HepG2 (cell line): ENCODE results near the gene KCTD19. TPM values are rescaled to one million over a fixed set of nuclear protein-coding genes. Genes with fewer than 3 reads are reported as not detected.

Source experiments
- AKAP8 ChIP-seq: sonication (generic); formaldehyde crosslinking; IDR thresholded peaks from 2 replicates; pipeline ENCODE4 v1.5.1; 2020; ENCODE audit warnings: mild to moderate bottlenecking, missing genetic modification reagents
- ASH2L ChIP-seq: fragments of 300-600, 200-600 bp; sonication (generic); IDR thresholded peaks from 2 replicates; pipeline ENCODE4 v1.7.0; 2017; ENCODE audit warnings: low read depth, mild to moderate bottlenecking, moderate library complexity, mixed read lengths, low read length; ENCODE audit not compliant: insufficient read length
- ETV5 ChIP-seq: IDR thresholded peaks from 2 replicates; pipeline ENCODE4 v1.6.1; 2018; ENCODE audit warnings: missing biosample characterization, missing genetic modification reagents, inconsistent platforms, borderline replicate concordance
- HNRNPK ChIP-seq: fragments of 200-400 bp; formaldehyde crosslinking; IDR thresholded peaks from 2 replicates; pipeline ENCODE4 v1.6.1; 2018; ENCODE audit warnings: low read length, low read depth, moderate library complexity, mild to moderate bottlenecking; ENCODE audit not compliant: poor library complexity, severe bottlenecking
- JARID2 ChIP-seq: sonication (generic); formaldehyde crosslinking; IDR thresholded peaks from 2 replicates; pipeline ENCODE4 v1.8.1; 2023; ENCODE audit warnings: missing genetic modification reagents, inconsistent platforms; ENCODE audit not compliant: insufficient replicate concordance
- MED8 ChIP-seq: sonication (generic); formaldehyde crosslinking; IDR thresholded peaks from 2 replicates; pipeline ENCODE4 v1.8.1; 2023; ENCODE audit warnings: mild to moderate bottlenecking, missing genetic modification reagents; ENCODE audit not compliant: insufficient replicate concordance
- MEIS2 ChIP-seq: sonication (generic); formaldehyde crosslinking; IDR thresholded peaks from 2 replicates; pipeline ENCODE4 v1.9.0; 2021; ENCODE audit warnings: mild to moderate bottlenecking, missing genetic modification reagents
- NFKBIZ ChIP-seq: IDR thresholded peaks from 2 replicates; pipeline ENCODE4 v1.6.1; 2018; ENCODE audit warnings: missing genetic modification reagents, missing compliant biosample characterization
- SOX13 ChIP-seq, 3 experiments: fragments of 450-650 bp in 1 of 3; sonication (generic) in 1 of 3; formaldehyde crosslinking in 1 of 3; IDR thresholded peaks in 2 of 3; conservative IDR thresholded peaks in 1 of 3; 2 replicates each; pipeline versions ENCODE4 v1.5.0 to v1.6.1; 2016 to 2020; ENCODE audit warnings: antibody characterized with exemption in 1 of 3, mild to moderate bottlenecking in 1 of 3, missing compliant biosample characterization in 1 of 3, missing genetic modification reagents in 1 of 3, moderate library complexity in 1 of 3
- SP140L ChIP-seq: sonication (generic); formaldehyde crosslinking; IDR thresholded peaks from 2 replicates; pipeline ENCODE4 v1.4.0; 2020; ENCODE audit warnings: missing genetic modification reagents, borderline replicate concordance
- TARDBP ChIP-seq: sonication (generic); formaldehyde crosslinking; IDR thresholded peaks from 2 replicates; pipeline ENCODE4 v1.8.0; 2022; ENCODE audit warnings: mild to moderate bottlenecking, missing genetic modification reagents
- TMF1 ChIP-seq: sonication (generic); formaldehyde crosslinking; IDR thresholded peaks from 2 replicates; pipeline ENCODE4 v1.8.1; 2022; ENCODE audit warnings: low read depth, missing genetic modification reagents
- TOPORS ChIP-seq: sonication (generic); formaldehyde crosslinking; IDR thresholded peaks from 2 replicates; pipeline ENCODE4 v1.8.0; 2023; ENCODE audit warnings: mild to moderate bottlenecking, missing genetic modification reagents
- ZBTB1 ChIP-seq: sonication (generic); formaldehyde crosslinking; IDR thresholded peaks from 2 replicates; pipeline ENCODE4 v1.4.0; 2020; ENCODE audit warnings: missing genetic modification reagents, borderline replicate concordance
- ZBTB25 ChIP-seq: IDR thresholded peaks from 2 replicates; pipeline ENCODE4 v1.6.1; 2018; ENCODE audit warnings: missing genetic modification reagents
- ZNF3 ChIP-seq: IDR thresholded peaks from 2 replicates; pipeline ENCODE4 v1.7.0; 2017; ENCODE audit warnings: inconsistent platforms
- ZNF776 ChIP-seq: sonication (generic); formaldehyde crosslinking; IDR thresholded peaks from 2 replicates; pipeline ENCODE4 v1.4.0; 2020; ENCODE audit warnings: mild to moderate bottlenecking, missing genetic modification reagents
- polyA plus RNA-seq, 8 experiments: library from polyadenylated mRNA; depleted of rRNA in 3 of 8; stranded (reverse) in 7 of 8; unstranded in 1 of 8; fragments of >200 nt; fragmentation: Illumina TruSeq in 4 of 8; extraction: Trizol in 4 of 8; gene quantifications; 2 replicates each; pipeline versions ENCODE4 v1.2.1 to v1.2.3, GENCODE V29; 2011 to 2016; ENCODE audit warnings: low read depth in 4 of 8, missing spikeins in 1 of 8, mixed read lengths in 1 of 8; ENCODE audit not compliant: insufficient read depth in 1 of 8
- total RNA-seq, 5 experiments: library from RNA; depleted of rRNA; stranded (reverse); fragments of >200 nt; fragmentation: Illumina TruSeq; extraction: Trizol; gene quantifications; 2 replicates each; pipeline ENCODE4 v1.2.3, GENCODE V29; 2016; ENCODE audit warnings: low read depth in 1 of 5
- TF ChIP-seq, protein P1 (sequence below): sonication (generic); formaldehyde crosslinking; IDR thresholded peaks from 2 replicates; pipeline ENCODE4; 2020; ENCODE audit warnings: missing genetic modification reagents, mild to moderate bottlenecking, borderline replicate concordance
- TF ChIP-seq, protein P2 (sequence below): sonication (generic); formaldehyde crosslinking; IDR thresholded peaks from 2 replicates; pipeline ENCODE4 v1.4.0; 2020; ENCODE audit warnings: mild to moderate bottlenecking, missing genetic modification reagents
- TF ChIP-seq, protein P3 (sequence below): sonication (generic); formaldehyde crosslinking; IDR thresholded peaks from 2 replicates; pipeline ENCODE4 v1.4.0; 2020; ENCODE audit warnings: missing genetic modification reagents, borderline replicate concordance

The KCTD19 gene
- total and polyA plus RNA-seq, 2 of the 13 experiments (the other 11 are each of a cell fraction or from before 2014, with no cell fraction given): not detected

GRCh38 chr16:67278773-67279295 is 47.7 kb downstream of the KCTD19 start (continued):
- TF ChIP-seq SP140L (CRISPR knock-in tag) (no peak), ETV5 (CRISPR knock-in tag) (peak; percentile 15; the same call in 1 of the 2 replicates), ZBTB1 (CRISPR knock-in tag) (no peak), TARDBP (CRISPR knock-in tag) (no peak; the same call in 1 of the 2 replicates), SOX13 (IDR thresholded peaks at IDR 0.05) (no peak), SOX13 (CRISPR knock-in tag; conservative IDR thresholded peaks at IDR 0.05 in 1 of 2, IDR thresholded peaks at IDR 0.05 in 1 of 2) (peak in 1 of 2 experiments; percentile 21; a peak in 1 of 4 replicates), TMF1 (no peak; the same call in 1 of the 2 replicates), AKAP8 (CRISPR knock-in tag) (no peak), ZNF3 (no peak), JARID2 (CRISPR knock-in tag) (peak; percentile 25), MED8 (no peak), NFKBIZ (CRISPR knock-in tag) (no peak), ZBTB25 (CRISPR knock-in tag) (no peak), ZNF776 (CRISPR knock-in tag) (no peak), HNRNPK (no peak), ASH2L (peak; percentile 22), TOPORS (no peak), MEIS2 (no peak; the same call in 1 of the 2 replicates)
- TF ChIP-seq, protein P1, sequence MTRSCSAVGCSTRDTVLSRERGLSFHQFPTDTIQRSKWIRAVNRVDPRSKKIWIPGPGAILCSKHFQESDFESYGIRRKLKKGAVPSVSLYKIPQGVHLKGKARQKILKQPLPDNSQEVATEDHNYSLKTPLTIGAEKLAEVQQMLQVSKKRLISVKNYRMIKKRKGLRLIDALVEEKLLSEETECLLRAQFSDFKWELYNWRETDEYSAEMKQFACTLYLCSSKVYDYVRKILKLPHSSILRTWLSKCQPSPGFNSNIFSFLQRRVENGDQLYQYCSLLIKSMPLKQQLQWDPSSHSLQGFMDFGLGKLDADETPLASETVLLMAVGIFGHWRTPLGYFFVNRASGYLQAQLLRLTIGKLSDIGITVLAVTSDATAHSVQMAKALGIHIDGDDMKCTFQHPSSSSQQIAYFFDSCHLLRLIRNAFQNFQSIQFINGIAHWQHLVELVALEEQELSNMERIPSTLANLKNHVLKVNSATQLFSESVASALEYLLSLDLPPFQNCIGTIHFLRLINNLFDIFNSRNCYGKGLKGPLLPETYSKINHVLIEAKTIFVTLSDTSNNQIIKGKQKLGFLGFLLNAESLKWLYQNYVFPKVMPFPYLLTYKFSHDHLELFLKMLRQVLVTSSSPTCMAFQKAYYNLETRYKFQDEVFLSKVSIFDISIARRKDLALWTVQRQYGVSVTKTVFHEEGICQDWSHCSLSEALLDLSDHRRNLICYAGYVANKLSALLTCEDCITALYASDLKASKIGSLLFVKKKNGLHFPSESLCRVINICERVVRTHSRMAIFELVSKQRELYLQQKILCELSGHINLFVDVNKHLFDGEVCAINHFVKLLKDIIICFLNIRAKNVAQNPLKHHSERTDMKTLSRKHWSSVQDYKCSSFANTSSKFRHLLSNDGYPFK: no peak
- TF ChIP-seq, protein P2, sequence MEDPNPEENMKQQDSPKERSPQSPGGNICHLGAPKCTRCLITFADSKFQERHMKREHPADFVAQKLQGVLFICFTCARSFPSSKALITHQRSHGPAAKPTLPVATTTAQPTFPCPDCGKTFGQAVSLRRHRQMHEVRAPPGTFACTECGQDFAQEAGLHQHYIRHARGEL (CRISPR knock-in tag): no peak; the same call in 1 of the 2 replicates
- TF ChIP-seq, protein P3, sequence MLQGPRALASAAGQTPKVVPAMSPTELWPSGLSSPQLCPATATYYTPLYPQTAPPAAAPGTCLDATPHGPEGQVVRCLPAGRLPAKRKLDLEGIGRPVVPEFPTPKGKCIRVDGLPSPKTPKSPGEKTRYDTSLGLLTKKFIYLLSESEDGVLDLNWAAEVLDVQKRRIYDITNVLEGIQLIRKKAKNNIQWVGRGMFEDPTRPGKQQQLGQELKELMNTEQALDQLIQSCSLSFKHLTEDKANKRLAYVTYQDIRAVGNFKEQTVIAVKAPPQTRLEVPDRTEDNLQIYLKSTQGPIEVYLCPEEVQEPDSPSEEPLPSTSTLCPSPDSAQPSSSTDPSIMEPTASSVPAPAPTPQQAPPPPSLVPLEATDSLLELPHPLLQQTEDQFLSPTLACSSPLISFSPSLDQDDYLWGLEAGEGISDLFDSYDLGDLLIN: peak; percentile 76; the same call in 1 of the 2 replicates
